NCI-H2196 (cell line): ENCODE measurements around the gene SIRT7.
"Not testable (repeated sequence)": the region's sequence is repeated elsewhere in the genome, so short reads cannot be mapped to it uniquely, and the experiment has no call there.

Experiments
- DNase-seq: peaks from one replicate; lab custom pipeline; 2025; ENCODE audit not compliant: unreplicated experiment; lab: John Stamatoyannopoulos, UW

Gene SIRT7

GRCh38 chr17:81954131-81955057, 36.4 kb upstream of the SIRT7 start:
- DNase-seq = no peak

- not testable (repeated sequence) for DNase-seq
Measured at GRCh38 chr17:81953443-81953842, 35.5 kb upstream of the SIRT7 start.

GRCh38 chr17:81952792-81953228, 34.8 kb upstream of the SIRT7 start:
- DNase-seq = no peak

- DNase-seq = no peak
Measured at GRCh38 chr17:81951785-81952684, 34.1 kb upstream of the SIRT7 start.

- DNase-seq = no peak
Measured at GRCh38 chr17:81950501-81950900, 32.5 kb upstream of the SIRT7 start.

- DNase-seq = no peak
Measured at GRCh38 chr17:81948635-81949378, 30.8 kb upstream of the SIRT7 start.

- no peak for DNase-seq
Measured at GRCh38 chr17:81947189-81947588, 29.2 kb upstream of the SIRT7 start, which contains the start of gene MYADML2. Gene MYADML2 (minus strand): TSS chr17:81947233. CDS start chr17:81941741, 5,492 bp downstream.

GRCh38 chr17:81944858-81945257, 26.9 kb upstream of the SIRT7 start:
- DNase-seq = no peak

GRCh38 chr17:81942167-81942553, 24.2 kb upstream of the SIRT7 start:
- no peak for DNase-seq

- no peak for DNase-seq
Measured at GRCh38 chr17:81941484-81942166, 23.6 kb upstream of the SIRT7 start.

- no peak for DNase-seq
Measured at GRCh38 chr17:81940538-81941483, 22.8 kb upstream of the SIRT7 start.

GRCh38 chr17:81939881-81940385, 22.0 kb upstream of the SIRT7 start:
- no peak for DNase-seq

- no peak for DNase-seq
Measured at GRCh38 chr17:81939218-81939617, 21.2 kb upstream of the SIRT7 start.

- DNase-seq = no peak
Measured at GRCh38 chr17:81935709-81936084, 17.7 kb upstream of the SIRT7 start.

GRCh38 chr17:81934850-81935708, 17.1 kb upstream of the SIRT7 start:
- DNase-seq = no peak

- no peak for DNase-seq
Measured at GRCh38 chr17:81934098-81934757, 16.3 kb upstream of the SIRT7 start.

GRCh38 chr17:81933178-81933699, 15.3 kb upstream of the SIRT7 start:
- no peak for DNase-seq
